ENCODE data around the gene COBLL1.
"Not testable (repeated sequence)": the region's sequence is repeated elsewhere in the genome, so short reads cannot be mapped to it uniquely, and the experiment has no call there.

COBLL1 gene

DNA sequence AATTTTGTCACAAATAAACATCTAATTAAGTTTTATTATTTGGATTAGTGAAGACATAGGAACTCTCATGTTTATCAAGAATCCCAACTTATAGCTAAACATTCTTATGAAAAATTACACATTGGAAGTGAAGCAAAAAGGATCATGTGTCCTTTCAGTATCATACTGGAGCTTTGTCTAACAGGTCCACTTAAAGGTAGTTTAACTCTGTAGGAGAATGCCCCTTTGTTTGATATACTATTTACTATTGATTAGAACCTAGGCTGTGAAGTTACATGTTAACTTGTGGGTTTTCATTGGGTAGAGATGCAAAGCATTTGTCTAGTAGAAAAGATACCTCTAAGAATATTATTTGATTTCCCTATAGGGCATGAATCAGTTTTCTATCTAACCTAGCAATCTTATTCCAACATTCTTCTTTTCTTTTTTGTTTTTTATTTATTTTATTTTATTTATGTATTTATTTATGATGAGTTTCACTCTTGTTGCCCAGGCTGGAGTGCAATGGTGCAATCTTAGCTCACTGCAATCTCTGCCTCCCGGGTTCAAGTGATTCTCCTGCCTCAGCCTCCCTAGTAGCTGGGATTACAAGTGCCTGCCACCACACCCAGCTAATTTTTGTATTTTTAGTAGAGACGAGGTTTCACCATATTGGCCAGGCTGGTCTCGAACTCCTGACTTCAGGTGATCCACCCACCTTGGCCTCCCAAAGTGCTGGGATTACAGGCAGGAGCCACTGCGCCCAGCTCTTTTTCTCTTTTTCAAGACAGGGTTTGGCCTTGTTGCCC lies 18.5 kb upstream of the COBLL1 start:
- not testable (repeated sequence) for DNase-seq

DNA sequence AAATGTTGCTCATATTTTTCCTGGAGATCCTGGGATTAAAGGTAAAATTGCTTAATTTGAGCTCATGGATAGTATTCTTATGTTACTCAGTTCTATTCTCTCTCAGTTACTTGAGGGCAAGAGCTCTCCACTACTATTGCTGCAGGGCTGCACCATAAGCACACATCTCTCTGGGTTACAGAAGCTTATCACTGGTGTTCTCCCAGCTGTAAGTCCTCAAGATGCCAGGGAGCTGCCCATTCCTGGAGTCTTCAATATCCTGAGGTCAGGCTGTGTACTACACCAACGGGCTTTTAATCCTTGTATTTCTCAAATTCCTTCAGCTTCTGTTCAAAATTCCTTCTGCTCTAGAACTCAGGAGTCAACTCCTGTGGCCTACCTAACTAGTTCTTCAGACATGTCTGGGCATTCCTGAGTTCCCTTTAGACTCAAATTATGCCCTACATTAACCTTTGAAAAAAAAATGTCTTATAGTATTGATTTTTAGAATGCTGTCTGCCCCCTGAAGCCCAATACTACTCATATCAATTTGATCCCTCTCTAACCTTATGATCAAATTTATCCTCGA lies 17.7 kb upstream of the COBLL1 start:
- no peak for DNase-seq

DNA sequence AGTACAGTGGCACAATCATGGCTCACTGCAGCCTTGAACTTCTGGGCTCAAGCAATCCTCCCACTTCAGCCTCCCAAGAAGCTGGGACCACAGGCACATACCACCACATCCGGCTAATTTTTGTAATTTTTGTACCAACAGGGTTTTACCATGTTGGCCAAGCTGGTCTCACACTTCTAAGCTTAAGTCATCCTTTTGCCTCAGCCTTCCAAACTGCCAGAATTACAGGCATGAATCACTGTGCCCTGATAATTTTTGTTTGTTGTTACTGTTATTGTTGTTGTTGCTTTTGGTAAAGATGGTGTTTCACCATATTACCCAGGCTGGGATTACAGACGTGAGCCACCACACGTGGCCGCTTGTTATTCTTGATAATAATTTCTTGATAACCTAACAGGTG lies 10.5 kb upstream of the COBLL1 start:
- DNase-seq: no peak

DNA sequence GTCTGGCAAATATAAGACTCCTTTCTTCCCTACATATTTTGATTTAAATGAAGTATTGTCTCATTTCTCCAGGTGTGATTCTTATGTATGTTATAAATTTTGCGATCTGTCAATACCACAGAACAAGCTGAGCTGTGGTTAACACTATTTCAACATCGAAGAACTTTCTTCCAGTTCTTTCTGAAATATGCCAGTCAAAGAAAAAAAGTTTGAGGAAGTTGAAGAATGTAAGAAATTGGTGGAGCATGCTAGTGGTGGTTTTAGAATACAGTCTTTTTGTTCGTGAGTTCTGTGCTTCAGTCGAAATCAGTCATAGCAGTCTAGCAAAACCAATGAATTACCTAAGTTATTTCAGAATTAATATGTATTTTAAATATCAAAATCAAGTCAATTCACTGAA lies 8.6 kb upstream of the COBLL1 start:
- DNase-seq: no peak

DNA sequence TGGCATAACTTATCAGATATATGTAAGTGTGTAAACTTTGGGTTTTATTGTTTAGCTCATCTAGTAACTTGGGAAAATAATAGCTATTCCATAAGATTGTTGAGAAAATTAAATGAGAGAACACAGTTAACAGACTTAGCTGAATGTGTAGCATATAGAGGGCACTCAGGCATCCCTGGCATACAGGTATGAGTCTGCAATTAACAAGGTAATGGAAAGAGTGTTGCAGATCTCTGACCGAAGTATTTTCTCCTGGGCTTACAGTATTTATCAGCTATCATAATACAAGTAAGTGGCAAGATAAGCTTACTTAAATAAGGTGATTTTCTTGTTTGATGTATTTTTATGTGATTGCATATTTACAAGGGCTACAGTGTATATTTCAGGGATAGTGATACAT lies 7.9 kb upstream of the COBLL1 start:
- DNase-seq: no peak

DNA sequence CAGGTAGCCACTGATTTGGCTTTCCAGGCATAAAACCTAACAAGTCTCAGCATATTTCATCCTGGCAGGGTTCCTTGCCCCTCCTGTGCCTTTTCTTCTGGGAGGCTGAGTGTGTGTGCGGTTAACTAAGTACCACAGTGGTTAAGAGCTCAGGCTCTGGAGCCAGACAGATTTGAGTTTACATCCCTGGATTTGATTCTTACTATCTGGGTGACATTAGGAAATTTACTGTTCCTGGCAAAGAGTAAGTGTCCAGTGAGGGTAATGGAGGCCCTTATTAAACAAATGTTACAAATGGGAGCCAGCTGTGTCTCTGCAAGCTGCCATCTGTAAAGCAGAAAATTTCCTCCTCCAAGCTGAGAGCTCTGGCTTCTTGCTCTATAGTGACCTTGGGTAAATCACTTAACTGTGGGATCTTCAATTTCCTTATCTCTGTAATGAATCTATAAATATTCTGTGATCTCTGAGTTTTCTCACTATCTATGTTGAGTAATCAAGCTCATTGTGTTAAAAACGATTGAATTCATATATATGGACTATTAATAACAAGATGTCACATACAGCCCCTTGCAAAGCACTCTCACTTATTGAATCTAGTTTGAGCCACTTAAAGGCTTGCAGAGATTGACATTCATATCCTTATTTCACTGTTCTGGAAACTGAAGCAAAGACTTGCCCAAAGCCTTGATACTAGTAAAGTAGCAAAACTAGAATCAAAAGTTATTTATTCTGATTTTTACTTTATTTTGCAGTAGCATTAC lies 6.5 kb upstream of the COBLL1 start:
- peak; percentile 84 for DNase-seq

DNA sequence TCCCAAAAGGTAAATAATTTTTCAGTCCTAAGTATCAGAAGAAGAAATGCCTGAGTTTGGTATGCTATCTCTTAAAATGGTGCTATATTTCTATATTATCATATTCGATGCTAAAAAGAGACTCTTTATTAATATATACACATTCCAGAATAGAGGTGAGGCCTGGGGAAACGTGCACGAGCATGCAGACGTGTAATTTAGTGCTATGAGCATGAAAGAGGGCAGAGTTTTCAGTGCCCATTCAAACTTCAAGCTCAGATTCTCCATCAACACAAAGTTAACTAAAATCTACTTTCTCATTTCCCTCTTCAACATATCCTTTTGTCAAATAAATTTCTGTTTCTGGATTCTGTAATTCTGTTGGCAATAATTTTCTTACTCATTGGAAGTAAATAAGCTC lies 5.7 kb upstream of the COBLL1 start:
- DNase-seq: no peak

DNA sequence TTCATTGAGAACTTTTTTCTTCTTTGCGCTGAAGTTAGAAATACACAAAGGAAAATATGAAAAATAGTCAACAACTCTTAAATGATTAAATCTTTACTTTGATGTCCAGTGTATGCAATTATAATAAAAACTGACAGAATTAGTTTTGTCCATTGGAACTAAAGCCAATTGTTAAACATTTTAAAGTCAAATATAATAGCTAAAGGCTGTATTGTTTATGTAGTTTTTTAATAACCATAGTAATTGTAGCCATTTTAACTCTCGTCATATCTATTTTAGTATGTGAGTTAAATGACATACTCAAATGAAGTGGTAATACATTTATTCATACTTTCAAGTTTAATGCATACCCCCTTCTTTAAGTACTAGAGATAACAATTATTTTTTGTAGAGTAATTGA lies 4.7 kb upstream of the COBLL1 start:
- no peak for DNase-seq

DNA sequence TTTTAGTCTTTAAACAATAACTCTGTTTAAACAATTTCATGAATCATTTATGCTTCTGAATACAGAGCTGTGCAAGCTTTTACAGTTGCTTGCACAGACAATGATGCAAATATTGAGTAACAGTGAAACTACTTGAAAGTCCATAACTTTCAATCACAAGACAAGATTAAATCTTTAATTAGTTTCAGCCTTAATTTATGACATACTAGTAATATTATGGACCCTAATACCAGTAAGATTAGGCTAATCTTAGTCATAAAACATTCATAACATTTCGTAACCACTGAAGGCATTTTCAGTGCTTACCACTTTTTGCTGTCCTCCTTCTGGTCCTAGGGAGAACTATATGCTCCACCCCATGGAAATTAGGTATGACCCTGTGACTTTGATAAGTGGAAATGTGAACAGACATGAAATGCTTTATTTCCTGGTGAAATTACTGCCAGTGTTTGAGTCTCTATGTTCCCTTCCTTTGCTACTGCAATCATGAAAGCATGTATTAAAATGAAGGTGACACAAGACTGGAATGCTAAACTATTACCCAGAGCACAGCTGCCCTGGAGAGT lies 1.8 kb upstream of the COBLL1 start:
- DNase-seq: peak; percentile 27

DNA sequence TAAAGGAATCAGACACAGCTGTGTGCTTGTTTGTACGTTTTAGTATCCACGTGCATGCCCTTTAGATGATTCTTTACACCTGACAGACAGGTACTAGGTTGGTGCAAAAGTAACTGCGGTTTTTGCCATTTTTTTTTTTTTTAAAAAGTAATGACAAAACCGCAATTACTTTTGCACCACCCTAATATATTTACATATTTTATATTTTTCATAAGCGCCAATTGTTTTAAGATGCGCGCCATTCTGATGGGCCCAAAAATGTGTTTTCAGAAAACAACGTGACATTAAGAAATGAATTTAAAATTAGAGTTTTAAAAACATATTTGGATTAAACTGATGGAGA lies 972 bp upstream of the COBLL1 start:
- peak; percentile 31 for DNase-seq

DNA sequence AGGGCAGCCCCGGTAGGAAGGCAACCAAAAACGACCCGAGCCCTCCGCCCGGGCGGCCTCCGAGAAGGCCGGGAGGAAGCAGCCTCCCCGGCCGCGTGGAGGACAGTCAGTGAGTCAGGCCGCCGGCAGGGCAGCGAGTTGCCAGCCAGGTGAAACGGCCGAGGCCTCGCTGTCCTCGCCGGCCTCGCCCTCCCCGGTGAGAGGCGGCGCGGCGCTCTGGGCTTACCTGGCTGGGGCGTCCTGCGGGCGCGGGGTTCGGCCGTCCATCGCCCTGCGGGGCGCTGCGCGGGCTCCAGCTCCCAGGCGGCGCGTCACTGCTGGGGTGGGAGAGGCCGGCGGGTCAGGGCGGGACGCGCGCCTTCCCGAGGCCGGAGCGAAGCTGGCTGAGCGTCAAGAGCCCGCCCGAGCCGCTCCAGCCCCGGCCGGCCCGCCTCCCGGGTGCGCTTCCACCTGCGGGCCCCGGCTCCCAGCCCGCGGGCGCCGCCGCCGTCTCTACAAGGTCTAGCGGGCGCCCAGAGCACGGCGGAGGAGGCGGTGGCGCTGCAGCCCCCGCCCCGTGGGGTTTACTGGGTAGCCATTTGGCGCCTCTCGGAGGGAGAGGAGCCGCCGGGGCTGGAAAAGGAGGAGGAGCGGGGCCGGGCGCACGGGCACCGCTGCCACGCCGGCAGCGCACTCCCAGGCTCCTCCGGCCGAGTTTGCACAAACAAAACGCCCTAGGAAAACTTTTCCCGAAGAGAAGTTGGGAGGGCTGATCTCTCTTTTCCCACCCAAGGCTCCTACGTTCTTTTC lies 499 bp downstream of the COBLL1 start:
- peak; percentile 87 for DNase-seq

DNA sequence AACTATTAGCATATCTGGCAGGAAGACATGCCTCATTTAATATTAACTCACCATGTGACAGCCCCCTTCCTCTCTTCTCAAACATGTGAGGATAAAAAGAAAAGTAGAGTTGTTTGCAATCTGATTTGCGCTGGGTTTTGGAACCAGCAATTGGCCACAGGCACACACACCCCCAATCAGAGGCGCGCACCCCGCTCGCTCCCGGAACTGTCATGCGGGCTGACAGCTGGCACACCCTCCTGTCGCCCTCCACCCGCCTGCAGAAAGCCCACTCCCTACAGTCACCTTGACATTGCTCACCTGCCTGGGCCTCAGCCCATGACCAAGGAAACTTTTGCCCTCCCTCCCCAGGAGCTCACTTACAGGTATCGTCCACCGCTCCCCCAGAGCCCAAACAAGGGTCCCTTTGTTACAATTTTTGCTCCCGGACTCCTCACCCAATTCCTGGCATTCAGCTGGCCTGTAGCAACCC lies 1.1 kb downstream of the COBLL1 start:
- DNase-seq: peak; percentile 89

DNA sequence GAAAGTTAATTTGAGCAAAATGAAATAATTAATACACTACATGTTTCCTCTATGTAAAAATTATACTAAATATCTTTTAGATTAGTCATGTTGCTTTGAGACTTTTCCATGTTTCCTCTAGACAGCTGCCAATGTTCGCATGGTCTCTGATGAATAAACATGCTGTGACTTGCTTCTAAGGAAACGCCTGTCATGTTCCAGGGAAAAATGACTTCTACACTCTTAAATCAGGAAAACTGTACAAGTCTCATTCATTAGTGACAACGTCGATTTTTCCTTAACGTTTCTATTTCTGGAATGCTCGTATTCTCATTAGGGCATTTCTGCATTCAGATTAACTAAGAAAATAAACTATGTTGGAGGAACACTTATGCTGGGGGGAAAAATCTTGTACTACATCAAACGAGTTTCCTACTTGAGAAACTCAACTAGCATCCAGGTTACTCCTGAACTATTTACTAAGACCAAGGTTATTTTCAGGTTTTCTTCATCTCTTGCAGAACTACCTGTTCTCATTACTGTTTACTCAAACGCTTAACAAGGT lies 1.6 kb downstream of the COBLL1 start:
- peak; percentile 78 for DNase-seq

DNA sequence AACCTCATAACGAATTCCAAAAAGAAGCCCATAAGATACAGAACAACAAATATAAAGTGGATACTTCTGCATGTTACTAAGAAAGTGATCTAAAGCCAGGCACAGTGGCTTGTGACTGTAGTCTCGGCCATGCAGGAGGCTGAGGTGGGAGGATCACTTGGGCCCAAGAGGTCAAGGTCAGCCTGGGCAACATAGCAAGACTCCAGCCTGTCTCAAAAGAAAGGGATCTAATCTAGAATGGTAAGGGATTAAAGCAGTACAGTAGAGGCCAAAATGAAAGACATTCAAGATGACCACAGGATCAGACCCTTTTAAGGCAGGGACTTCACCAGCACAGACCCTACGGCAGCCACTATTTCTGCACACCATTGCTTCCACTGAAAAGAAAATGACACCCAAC lies 3.8 kb downstream of the COBLL1 start:
- DNase-seq: no peak

DNA sequence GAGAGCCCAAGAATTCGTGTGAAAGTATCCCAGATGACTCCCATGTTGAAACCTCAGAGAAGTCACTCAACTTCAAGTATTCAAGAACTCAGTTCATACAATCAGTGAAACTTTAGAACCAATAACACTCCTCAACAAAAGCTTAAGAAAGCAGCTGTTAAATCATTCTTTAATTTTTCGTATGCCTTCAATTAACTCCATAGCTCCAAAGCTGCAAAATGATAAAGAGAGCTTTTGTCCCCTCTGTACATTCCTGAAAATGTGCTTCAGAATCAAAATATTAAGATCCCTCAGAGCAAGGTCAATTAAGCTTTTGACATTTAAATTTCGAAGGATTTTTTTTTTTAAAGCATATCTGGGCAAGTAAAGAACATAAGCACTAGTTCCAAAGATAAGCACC lies 4.7 kb downstream of the COBLL1 start:
- no peak for DNase-seq

DNA sequence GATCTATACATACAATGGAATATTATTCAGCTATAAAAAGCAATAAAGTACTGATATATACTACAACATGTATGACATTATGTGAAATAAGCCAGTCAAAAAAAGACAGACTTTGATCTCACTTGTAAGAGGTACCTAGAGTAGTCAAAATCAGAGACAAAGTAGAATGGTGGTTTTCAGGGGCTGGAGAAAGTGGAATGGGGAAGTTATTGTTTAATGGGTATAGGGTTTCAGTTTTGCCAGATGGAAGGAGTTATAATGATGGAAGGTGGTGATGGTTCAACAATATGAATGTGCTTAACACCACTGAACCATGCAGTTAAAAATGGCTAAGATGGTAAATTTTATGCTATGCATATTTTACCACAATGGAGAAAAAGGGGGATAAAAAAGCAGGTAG lies 6.3 kb downstream of the COBLL1 start:
- DNase-seq: peak; percentile 88

DNA sequence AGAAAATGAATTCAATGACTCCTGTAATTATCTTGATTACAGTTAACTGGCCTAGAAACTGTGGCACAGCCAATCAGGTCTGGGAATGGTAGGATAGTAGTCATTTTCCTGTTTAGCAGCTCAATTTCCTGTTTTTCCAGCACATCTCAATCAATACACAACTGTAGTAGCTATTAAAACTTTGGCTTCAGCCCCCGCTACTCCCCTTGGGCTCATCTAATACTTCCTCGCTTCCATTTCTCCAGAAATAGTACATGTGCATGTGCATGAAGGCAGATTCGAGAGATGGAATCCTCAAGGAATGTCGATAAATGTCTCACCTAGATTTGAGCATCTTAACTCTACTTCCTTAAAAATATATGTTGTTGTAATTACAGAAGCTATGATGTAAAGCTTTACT lies 9.7 kb downstream of the COBLL1 start:
- DNase-seq: no peak

DNA sequence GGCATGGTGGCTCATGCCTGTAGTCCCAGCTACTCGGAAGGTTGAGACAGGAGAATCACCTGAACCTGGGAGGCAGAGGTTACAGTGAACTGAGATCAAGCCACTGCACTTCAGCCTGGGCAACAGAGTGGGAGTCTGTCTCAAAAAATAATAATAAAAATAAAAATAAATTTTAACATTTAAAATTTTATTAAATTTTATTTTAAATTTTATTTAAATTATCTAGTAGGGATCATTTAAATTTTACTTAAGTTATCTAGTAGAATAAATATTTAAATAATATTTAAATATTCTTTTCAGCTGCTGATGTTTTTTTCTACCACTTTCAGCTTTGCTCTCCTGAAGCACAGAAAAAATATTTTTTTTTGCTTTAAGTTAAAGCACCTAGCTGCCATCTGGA lies 10.4 kb downstream of the COBLL1 start:
- no peak for DNase-seq

DNA sequence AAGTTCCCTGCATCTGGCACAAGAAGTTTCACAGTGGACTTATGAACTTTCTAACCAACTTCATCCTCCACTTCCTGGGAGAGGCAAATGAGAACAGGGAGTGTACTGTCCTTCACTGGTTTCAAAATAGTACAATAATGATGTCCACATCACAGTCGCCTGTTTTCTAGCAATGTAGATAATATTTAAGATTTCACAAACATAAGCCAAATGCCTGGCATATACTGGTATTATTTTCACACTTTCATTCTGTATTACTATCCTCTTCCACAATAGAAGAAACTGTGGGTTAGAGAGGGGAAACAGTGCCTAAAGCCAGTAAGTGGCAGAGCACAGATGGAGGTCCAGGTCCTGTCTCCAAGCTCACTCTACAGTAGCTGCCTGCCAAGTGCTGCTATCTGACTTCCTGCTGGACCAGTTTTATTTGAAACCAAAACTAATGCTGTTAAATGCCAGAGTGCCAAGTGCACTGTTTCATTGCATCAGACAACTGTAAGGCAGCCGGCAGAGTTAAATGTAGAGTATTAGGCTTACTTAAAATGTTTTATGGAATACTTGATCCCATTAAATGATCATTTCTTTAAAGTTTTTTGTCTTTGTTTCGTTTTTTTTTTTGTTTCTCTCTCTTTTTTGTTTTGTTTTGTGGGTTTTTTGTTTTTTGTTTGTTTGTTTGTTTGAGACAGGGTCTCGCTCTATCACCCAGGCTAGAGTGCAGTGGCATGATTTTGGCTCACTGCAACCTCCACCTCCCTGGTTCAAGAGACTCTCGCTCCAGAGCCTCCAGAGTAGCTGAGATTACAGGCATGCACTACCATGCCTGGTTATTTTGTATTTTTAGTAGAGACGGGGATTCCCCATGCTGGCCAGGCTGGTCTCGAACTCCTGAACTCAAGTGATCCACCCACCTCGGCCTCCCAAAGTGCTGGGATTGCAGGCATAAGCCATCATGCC lies 15.1 kb downstream of the COBLL1 start:
- peak; percentile 49 for DNase-seq

DNA sequence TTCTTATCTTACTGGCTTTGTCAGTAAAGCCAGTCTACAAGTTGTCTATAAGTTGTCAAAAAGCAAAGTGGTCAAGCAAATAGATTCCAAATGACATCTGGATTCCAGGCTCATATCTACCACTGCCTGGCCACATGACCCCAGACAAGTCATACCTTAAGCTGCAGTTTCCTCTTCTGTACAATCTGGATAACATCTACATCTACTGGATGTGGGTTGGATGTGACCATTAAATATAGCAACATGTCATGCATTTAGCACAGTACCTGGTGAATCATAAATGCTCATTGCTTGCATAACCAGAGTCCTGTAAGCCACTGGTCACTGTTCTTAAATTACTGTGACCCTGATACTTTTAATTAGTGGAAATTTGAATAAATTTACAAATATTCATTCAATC lies 16.8 kb downstream of the COBLL1 start:
- DNase-seq: no peak

DNA sequence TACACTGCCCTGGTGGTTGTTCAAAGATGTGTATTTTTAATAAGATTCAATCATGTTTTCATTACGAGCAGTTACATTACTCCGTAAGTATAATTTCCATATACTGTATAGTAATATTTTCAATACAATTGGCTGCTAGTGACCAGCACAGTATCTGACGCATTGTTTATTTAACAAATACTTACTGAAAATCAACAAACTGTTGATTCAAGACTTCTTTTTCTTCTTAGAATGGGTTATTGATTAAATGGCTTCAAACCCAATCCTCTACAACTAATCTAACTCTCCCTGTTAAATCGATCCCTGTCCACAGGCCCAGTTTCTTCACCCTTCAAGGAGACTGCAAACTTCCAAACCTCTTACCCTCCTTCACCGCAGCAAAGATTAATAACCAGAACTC lies 18.5 kb downstream of the COBLL1 start:
- no peak for DNase-seq

DNA sequence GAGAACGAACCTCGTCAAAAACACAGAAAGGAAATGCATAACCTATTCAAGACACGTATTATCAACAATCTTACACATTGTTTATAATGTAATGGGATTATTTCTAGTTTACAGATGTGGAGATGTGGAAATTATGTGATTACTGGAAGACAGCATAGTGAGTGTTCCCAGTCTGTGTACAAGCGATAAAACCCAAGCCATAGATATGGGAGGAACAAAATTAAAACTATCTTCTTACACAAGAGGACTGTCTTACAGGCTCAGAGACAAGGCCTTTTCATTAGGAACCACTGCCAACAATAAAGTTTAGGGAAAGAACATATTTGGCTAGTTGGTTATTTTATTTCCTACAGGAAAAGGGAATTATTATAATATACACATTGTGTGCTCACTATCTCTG lies 20.3 kb downstream of the COBLL1 start:
- DNase-seq: no peak
